ENCODE data around the gene PLCB3.
A peak's percentile ranks its signal among the peaks of the same experiment; 100 is the strongest.

Gene PLCB3

GRCh38 chr11:64222651-64223000 is 28.7 kb upstream of the PLCB3 start:
- no peak for DNase-seq (ENCODE audit: low read depth in 2 of 2)

GRCh38 chr11:64223001-64223651 is 28.2 kb upstream of the PLCB3 start:
- no peak for DNase-seq (ENCODE audit: low read depth in 2 of 2)

DNA sequence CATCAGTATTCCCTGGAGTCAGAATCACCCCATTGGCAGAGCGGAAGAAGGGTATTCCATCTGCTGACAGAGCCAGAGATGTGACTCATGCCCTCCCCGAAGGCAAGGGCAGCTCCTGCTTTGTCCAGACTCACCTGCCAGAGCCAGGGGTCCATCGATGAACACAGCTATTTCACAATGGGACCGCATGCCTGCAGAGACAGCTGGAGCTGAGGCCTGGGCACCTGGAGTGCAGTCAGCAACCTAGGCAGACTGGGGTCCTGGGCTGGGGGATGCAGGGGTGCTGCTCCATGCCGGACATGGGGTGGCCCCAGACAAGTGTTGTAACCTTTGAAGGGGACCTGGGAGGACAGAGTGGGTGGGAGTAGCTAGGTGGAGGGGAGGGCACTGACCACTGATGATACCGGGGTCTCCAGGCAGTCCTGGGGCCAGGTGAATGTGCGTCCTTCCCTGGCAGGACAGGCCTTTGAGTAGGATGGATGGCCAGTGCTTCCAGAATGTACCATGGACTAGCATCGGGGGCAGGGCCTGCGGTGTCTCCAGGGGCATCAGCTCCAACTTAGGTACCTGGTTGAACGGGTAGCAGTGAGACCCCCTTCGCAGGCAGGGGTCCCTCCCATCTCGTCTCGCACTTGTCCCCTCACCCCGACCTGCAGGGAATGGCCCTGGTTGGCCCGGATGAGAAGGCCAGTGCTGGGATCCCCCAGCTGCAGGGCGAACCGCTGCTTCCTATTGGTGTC is 27.0 kb upstream of the PLCB3 start:
- DNase-seq (ENCODE audit: low read depth in 2 of 2) = no peak

- no peak for DNase-seq (ENCODE audit: low read depth in 2 of 2)
Observed at GRCh38 chr11:64224891-64225607, 26.3 kb upstream of the PLCB3 start.

GRCh38 chr11:64225608-64226506 is 25.5 kb upstream of the PLCB3 start, which contains the start of the genes NUDT22 and TRPT1:
TSS of gene NUDT22 (plus strand) at chr11:64226274. CDS start at chr11:64226653, 379 bp downstream.
TSS of gene TRPT1 (minus strand) at chr11:64226186. CDS start at chr11:64225860, 326 bp downstream.
- DNase-seq (ENCODE audit: low read depth in 2 of 2) = peak; percentile 89 to 90

DNA sequence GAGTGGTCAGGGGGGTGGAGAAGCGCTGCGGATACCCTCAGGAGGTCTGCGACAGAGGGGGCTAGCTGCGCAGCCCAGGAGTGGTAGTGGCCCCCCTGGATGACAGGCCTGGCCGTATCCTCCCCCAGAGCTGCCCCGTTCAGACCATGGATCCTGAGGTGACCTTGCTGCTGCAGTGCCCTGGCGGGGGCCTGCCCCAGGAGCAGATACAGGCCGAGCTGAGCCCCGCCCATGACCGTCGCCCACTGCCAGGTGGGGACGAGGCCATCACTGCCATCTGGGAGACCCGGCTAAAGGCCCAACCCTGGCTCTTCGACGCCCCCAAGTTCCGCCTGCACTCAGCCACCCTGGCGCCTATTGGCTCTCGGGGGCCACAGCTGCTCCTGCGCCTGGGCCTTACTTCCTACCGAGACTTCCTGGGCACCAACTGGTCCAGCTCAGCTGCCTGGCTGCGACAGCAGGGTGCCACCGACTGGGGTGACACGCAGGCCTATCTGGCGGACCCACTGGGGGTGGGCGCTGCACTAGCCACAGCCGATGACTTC is 24.8 kb upstream of the PLCB3 start:
- DNase-seq (ENCODE audit: low read depth in 2 of 2) = peak in 1 of 2 donors; percentile 63

- DNase-seq (ENCODE audit: low read depth in 2 of 2) = no peak
Observed at GRCh38 chr11:64227405-64227956, 23.8 kb upstream of the PLCB3 start.

DNA sequence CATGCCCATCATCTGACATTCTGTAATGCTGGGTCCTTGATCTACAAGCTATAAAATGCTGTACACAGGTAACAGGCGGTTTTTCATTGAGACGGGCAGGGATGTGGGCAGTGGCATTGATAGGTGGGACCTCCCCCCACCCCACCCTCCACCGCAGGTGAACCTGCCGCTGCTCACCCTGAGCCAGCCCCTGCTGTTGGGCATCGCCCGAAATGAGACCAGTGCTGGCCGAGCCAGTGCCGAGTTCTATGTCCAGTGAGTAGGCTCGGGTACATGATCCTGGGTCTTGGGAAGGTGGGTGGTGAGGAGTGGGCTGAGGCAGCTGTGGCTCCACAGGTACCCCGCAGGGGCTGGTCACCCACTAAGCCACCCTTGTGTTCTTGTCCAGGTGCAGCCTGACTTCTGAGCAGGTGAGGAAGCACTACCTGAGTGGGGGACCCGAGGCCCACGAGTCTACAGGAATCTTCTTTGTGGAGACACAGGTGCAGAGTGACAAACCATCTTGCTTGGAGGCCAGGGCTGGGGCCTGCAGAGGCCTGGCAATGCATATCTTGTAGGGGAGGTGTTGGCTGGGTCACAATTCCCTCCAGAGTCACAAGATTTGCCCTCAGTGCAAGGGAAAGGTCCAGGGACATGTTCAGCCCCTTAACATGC is 22.1 kb upstream of the PLCB3 start:
- no peak for DNase-seq (ENCODE audit: low read depth in 2 of 2)

- no peak for DNase-seq (ENCODE audit: low read depth in 2 of 2)
Observed at GRCh38 chr11:64229744-64230170, 21.6 kb upstream of the PLCB3 start.

GRCh38 chr11:64230171-64230984 is 21.0 kb upstream of the PLCB3 start, which contains the start of gene DNAJC4:
TSS of gene DNAJC4 (plus strand) at chr11:64230548. CDS start at chr11:64230855, 307 bp downstream.
- peak; percentile 81 to 86 for DNase-seq (ENCODE audit: low read depth in 2 of 2)

DNA sequence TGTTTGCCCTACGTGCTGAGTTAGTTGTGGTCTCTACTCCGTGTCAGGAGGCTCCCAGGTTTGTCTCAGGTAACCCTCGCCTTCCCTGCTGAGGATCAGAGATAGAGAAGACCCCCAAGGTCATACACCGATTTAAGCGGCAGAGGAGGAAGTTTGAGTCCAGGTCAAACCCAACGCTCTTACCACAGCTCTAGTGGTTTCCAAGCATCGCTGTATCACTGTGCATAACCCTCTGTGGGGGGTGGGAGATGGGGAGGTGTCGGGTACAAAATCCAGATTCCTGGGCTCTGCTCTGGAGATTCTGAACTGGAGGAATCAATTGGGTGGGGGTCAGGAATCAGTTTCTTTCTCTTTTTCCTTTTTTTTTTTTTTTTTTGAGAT is 20.4 kb upstream of the PLCB3 start:
- no peak for DNase-seq (ENCODE audit: low read depth in 2 of 2)

DNA sequence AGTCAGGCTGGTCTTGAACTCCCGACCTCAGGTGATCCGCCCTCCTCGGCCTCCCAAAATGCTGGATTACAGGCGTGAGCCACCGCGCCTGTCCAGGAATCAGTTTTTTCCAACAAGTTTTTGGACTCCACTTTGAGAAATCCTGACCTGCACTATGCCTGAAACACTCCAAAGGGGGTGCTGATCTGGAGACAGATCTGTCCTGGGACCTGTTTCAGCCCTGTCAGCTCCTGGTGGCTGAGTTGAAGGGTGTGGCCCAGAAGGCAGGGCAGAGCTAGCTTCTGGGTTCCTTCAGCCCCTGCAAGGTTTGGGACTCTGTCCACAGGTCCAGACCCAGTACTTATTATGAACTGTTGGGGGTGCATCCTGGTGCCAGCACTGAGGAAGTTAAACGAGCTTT is 19.8 kb upstream of the PLCB3 start:
- no peak for DNase-seq (ENCODE audit: low read depth in 2 of 2)

- no peak for DNase-seq (ENCODE audit: low read depth in 2 of 2)
Observed at GRCh38 chr11:64232182-64232966, 19.0 kb upstream of the PLCB3 start.

DNA sequence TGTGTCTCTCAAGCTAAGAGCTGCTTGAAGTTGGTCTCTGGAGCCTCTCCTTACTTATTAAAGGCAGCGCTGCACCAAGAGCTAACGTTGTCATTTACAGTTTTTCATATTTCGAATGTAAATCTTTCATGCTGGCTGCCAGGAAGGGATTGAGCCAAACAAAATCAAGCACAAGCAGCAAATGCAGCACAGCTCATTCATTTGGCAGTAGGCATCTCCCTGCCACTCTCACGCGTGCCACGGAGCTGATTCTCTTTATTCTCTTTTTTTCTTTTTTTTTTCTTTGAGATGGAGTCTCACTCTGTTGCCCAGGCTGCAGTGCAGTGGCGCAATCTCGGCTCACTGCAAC is 18.4 kb upstream of the PLCB3 start:
- no peak for DNase-seq (ENCODE audit: low read depth in 2 of 2)

GRCh38 chr11:64233913-64234586 is 17.3 kb upstream of the PLCB3 start, which contains the start of gene VEGFB:
TSS of gene VEGFB (plus strand) at chr11:64234584. CDS start at chr11:64234834, 250 bp downstream.
- DNase-seq (ENCODE audit: low read depth in 2 of 2) = peak; percentile 58 to 62

DNA sequence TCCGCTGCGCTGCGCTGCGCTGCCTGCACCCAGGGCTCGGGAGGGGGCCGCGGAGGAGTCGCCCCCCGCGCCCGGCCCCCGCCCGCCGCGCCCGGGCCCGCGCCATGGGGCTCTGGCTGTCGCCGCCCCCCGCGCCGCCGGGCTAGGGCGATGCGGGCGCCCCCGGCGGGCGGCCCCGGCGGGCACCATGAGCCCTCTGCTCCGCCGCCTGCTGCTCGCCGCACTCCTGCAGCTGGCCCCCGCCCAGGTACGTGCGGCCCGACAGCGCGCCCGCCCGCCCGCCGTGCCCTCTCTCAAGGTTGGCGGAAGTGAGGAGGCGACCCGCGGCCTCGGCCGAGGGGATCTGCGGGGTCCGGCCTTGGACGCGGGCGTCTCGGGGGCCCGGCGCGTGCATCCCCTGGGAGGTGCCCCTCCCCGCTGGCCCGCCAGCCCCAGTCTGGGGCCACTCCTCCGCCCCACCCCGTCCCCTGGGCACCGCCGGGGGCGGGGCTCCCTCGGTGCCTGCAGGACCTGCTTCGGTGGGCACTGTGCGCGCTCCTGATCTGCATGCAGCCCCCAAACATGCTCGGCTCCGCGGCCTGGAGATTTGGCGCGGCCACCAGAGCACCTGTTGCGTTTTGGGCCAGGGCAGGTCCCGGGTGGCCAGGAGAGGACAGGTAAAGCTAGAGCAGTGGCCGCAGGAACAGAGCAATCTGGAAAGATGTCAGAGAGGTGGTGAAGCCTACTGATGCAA is 16.5 kb upstream of the PLCB3 start:
- no peak for DNase-seq (ENCODE audit: low read depth in 2 of 2)

DNA sequence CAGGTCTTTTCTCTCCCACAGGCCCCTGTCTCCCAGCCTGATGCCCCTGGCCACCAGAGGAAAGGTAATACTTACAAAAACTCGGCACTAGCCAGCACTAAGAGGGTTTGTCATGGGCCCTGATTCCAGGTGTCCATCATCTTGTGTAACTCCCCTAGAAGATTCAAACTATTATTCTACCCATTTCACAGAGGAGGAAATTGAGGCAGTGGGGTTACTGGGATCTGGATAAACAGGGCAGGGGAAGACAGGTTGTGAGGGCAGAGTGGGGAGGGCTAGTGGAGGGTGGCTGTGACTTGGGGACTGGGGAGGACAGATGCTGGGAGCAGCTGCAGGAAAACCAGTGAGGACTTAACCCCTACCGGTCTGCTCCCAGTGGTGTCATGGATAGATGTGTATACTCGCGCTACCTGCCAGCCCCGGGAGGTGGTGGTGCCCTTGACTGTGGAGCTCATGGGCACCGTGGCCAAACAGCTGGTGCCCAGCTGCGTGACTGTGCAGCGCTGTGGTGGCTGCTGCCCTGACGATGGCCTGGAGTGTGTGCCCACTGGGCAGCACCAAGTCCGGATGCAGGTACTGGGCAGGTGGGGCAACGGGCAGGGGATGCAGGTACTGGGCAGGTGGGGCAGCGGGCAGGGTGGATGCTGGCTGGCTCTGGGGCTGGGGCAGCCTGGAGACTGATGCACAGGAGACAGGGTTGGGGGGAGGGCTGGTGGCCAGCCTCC is 15.7 kb upstream of the PLCB3 start:
- no peak for DNase-seq (ENCODE audit: low read depth in 2 of 2)
